H9 (cell line): Measurements from ENCODE around the gene TJP2. TPM values are rescaled to one million over a fixed set of nuclear protein-coding genes. Genes with fewer than 3 reads are reported as not detected.

ENCODE experiments used
- DNase-seq: peaks from one replicate; pipeline ENCODE4 v3.0.0-alpha.2; 2017
- H2AFZ ChIP-seq: one replicate; pipeline ENCODE4 v1.6.1; 2013; ENCODE audit warnings: mild to moderate bottlenecking, low read length, control low read depth, moderate library complexity
- H2AK5ac ChIP-seq: 2 replicates; pipeline ENCODE4 v1.6.1; 2013; ENCODE audit warnings: low read length, control low read depth, mixed read lengths; ENCODE audit not compliant: insufficient read length
- H2BK120ac ChIP-seq: one replicate; pipeline ENCODE4 v1.6.1; 2013; ENCODE audit warnings: low read depth, mild to moderate bottlenecking, low read length, control low read depth, inconsistent platforms; ENCODE audit not compliant: poor library complexity, severe bottlenecking
- H2BK12ac ChIP-seq: 2 replicates; pipeline ENCODE4 v1.6.1; 2013; ENCODE audit warnings: low read length, control low read depth, mixed read lengths, low read depth; ENCODE audit not compliant: insufficient read length
- H2BK15ac ChIP-seq: 2 replicates; pipeline ENCODE4 v1.6.1; 2013; ENCODE audit warnings: low read depth, low read length, control low read depth
- H2BK20ac ChIP-seq: one replicate; pipeline ENCODE4 v1.6.1; 2013; ENCODE audit warnings: low read depth, mild to moderate bottlenecking, low read length, control low read depth, inconsistent platforms; ENCODE audit not compliant: poor library complexity, severe bottlenecking
- H2BK5ac ChIP-seq: 2 replicates; pipeline ENCODE4 v1.6.1; 2013; ENCODE audit warnings: low read length, control low read depth, mixed read lengths; ENCODE audit not compliant: insufficient read length
- H3K14ac ChIP-seq: 2 replicates; pipeline ENCODE4 v1.6.1; 2013; ENCODE audit warnings: low read length, control low read depth; ENCODE audit not compliant: insufficient read depth
- H3K18ac ChIP-seq: 2 replicates; pipeline ENCODE4 v1.6.1; 2013; ENCODE audit warnings: low read depth, mild to moderate bottlenecking, mixed read lengths, low read length, control low read depth; ENCODE audit not compliant: insufficient read length
- H3K23ac ChIP-seq: 2 replicates; pipeline ENCODE4 v1.6.1; 2013; ENCODE audit warnings: low read length, control low read depth, mixed read lengths, low read depth; ENCODE audit not compliant: insufficient read length
- H3K23me2 ChIP-seq: 2 replicates; pipeline ENCODE4 v1.6.1; 2013; ENCODE audit warnings: low read depth, mild to moderate bottlenecking, mixed read lengths, low read length, control low read depth; ENCODE audit not compliant: insufficient read length, poor library complexity, severe bottlenecking
- H3K27ac ChIP-seq: 2 replicates; pipeline ENCODE4 v1.5.1; 2013; ENCODE audit warnings: low read length, control low read depth, mixed read lengths, low read depth; ENCODE audit not compliant: insufficient read length
- H3K27me3 ChIP-seq: 2 replicates; pipeline ENCODE4 v1.6.1; 2013; ENCODE audit warnings: low read length, control low read depth, inconsistent platforms; ENCODE audit not compliant: insufficient read depth
- H3K4ac ChIP-seq: 2 replicates; pipeline ENCODE4 v1.6.1; 2013; ENCODE audit warnings: low read depth, mild to moderate bottlenecking, control low read depth, inconsistent platforms, low read length, moderate library complexity
- H3K4me1 ChIP-seq: 2 replicates; pipeline ENCODE4 v1.6.1; 2013; ENCODE audit warnings: low read length, control low read depth, inconsistent platforms; ENCODE audit not compliant: insufficient read depth
- H3K4me2 ChIP-seq: 2 replicates; pipeline ENCODE4 v1.6.1; 2013; ENCODE audit warnings: low read length, control low read depth, mixed read lengths; ENCODE audit not compliant: insufficient read length, insufficient read depth
- H3K56ac ChIP-seq: 2 replicates; pipeline ENCODE4 v1.6.1; 2013; ENCODE audit warnings: low read depth, mild to moderate bottlenecking, mixed read lengths, low read length, control low read depth; ENCODE audit not compliant: insufficient read length
- H3K79me1 ChIP-seq: 2 replicates; pipeline ENCODE4 v1.6.1; 2013; ENCODE audit warnings: low read depth, mild to moderate bottlenecking, moderate library complexity, low read length, control low read depth, inconsistent platforms; ENCODE audit not compliant: insufficient read depth, poor library complexity, severe bottlenecking
- H3K79me2 ChIP-seq: 2 replicates; pipeline ENCODE4 v1.6.1; 2013; ENCODE audit warnings: low read length, control low read depth, inconsistent platforms; ENCODE audit not compliant: insufficient read depth
- H3K9ac ChIP-seq: 2 replicates; pipeline ENCODE4 v1.6.1; 2013; ENCODE audit warnings: low read length, control low read depth, mixed read lengths; ENCODE audit not compliant: insufficient read length; ENCODE audit errors: extremely low read depth
- H3K9me3 ChIP-seq: one replicate; pipeline ENCODE4 v1.6.1; 2013; ENCODE audit warnings: low read depth, low read length, inconsistent platforms; ENCODE audit not compliant: control insufficient read depth
- H3T11ph ChIP-seq: one replicate; pipeline ENCODE4 v1.6.1; 2013; ENCODE audit warnings: mild to moderate bottlenecking, low read length, control low read depth, inconsistent platforms
- H4K20me1 ChIP-seq: one replicate; pipeline ENCODE4 v1.6.1; 2013; ENCODE audit not compliant: control insufficient read depth, insufficient read length, insufficient read depth
- H4K5ac ChIP-seq: 2 replicates; pipeline ENCODE4 v1.6.1; 2013; ENCODE audit warnings: low read depth, mild to moderate bottlenecking, mixed read lengths, low read length, control low read depth; ENCODE audit not compliant: insufficient read length
- H4K8ac ChIP-seq: replicated peaks from 2 replicates; pipeline ENCODE4 v1.6.1; 2013; ENCODE audit warnings: low read length, control low read depth, mixed read lengths, low read depth; ENCODE audit not compliant: insufficient read length
- H4K91ac ChIP-seq: 2 replicates; pipeline ENCODE4 v1.6.1; 2013; ENCODE audit warnings: low read depth, mild to moderate bottlenecking, moderate library complexity, mixed read lengths, low read length, control low read depth; ENCODE audit not compliant: insufficient read length
- H3K27ac Mint-ChIP-seq, 3 experiments: 2 replicates in 2 of 3; 3 replicates in 1 of 3; pipeline ENCODE4 v1.8.0; 2020 to 2021; ENCODE audit warnings: mixed read lengths in 3 of 3, mild to moderate bottlenecking in 1 of 3, moderate library complexity in 1 of 3
- H3K27me3 Mint-ChIP-seq: 2 replicates; pipeline ENCODE4 v1.8.0; 2021; ENCODE audit warnings: low read depth, mild to moderate bottlenecking, moderate library complexity, mixed read lengths
- H3K36me3 Mint-ChIP-seq, 3 experiments: 2 replicates in 2 of 3; 3 replicates in 1 of 3; pipeline ENCODE4 v1.8.0; 2020 to 2021; ENCODE audit warnings: low read depth in 3 of 3, mixed read lengths in 3 of 3; ENCODE audit not compliant: insufficient read depth in 1 of 3
- H3K4me1 Mint-ChIP-seq, 2 experiments: 2 replicates each; pipeline ENCODE4 v1.8.0; 2020; ENCODE audit warnings: mixed read lengths in 2 of 2
- H3K4me3 Mint-ChIP-seq, 2 experiments: 2 replicates in 1 of 2; 3 replicates in 1 of 2; pipeline ENCODE4 v1.8.0; 2020 to 2021; ENCODE audit warnings: mild to moderate bottlenecking in 2 of 2, mixed read lengths in 2 of 2, moderate library complexity in 1 of 2
- H3K9me3 Mint-ChIP-seq, 2 experiments: 2 replicates in 1 of 2; 3 replicates in 1 of 2; pipeline ENCODE4 v1.8.0; 2020; ENCODE audit warnings: mild to moderate bottlenecking in 2 of 2, mixed read lengths in 2 of 2, moderate library complexity in 1 of 2
- WGBS: extraction: QIAGEN DNeasy Blood & Tissue Kit; methylation state at CpG from one replicate; pipeline ENCODE4 v1.1.7; 2013; ENCODE audit warnings: missing lambda C conversion rate, low lambda C conversion rate, mixed read lengths; ENCODE audit not compliant: insufficient read length; ENCODE audit errors: extremely low coverage; 5-methylcytosine and 5-hydroxymethylcytosine counted together
- total RNA-seq: library from RNA; stranded (reverse); gene quantifications from 2 replicates; pipeline ENCODE4 v1.2.1, GENCODE V29; 2021
- TF ChIP-seq, protein P1 (sequence below): fragments of 200-600 bp; sonication (generic); conservative IDR thresholded peaks from 3 replicates; pipeline ENCODE4 v1.8.0; 2021; ENCODE audit warnings: antibody characterized with exemption, mild to moderate bottlenecking

TJP2 gene
- total RNA-seq, 1 experiment from 2014 or later = 130 TPM

DNA sequence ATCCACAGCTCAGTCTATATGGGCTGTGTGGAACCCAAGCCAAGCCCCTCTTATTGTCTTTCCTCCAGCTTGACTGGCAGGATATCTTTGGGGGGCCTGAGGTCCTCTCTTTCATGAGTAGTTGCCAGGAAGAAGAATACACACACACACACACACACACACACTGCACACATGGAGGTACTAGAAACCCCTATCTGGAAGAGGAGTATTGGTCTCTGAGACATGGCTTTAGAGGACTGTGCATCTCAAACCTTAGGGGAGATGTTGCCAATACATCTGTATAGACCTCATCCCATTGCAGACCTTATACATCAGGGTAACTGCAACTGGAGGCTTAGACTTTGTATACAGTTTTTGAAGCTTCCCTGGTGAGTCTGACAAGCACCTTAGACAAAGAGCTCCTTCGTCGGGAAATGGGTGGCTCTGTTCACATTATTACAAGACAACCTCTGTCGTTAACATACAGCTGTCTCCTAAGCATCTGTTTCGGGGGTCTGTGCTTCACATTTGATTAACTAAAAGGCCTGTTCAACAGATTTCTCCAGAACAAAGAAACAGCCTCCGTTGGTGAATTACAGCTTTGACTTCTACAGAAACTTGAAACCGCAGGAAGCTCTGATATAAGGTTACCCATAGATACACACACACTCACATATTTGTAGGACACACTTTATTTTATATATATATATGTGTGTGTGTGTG, 145.4 kb downstream of the TJP2 start:
- H3K27ac ChIP-seq = no peak overlapping the region

More for the DNA sequence above, 145.4 kb downstream of the TJP2 start:
- Histone ChIP-seq H3K27me3 (no peaks in the 10 kb centered on the region), H3T11ph (no peak overlapping the region), H2BK5ac (no peak overlapping the region), H3K4me2 (no peak overlapping the region), H3K4ac (no peak overlapping the region), H2BK120ac (no peak overlapping the region), H4K91ac (no peak overlapping the region), H3K23ac (no peak overlapping the region), H3K18ac (no peak overlapping the region), H4K5ac (no peak overlapping the region), H3K14ac (no peak overlapping the region), H3K79me2 (no peaks in the 10 kb centered on the region), H2AFZ (no peak overlapping the region), H3K4me1 (peaks cover 9% of the 10 kb centered on the region; the same call in 1 of the 2 replicates), H2BK15ac (no peak overlapping the region), H3K9ac (no peak overlapping the region), H3K23me2 (no peaks in the 10 kb centered on the region), H3K9me3 (no peaks in the 10 kb centered on the region), H2AK5ac (no peak overlapping the region), H4K20me1 (no peaks in the 10 kb centered on the region), H3K79me1 (no peaks in the 10 kb centered on the region), H3K56ac (no peak overlapping the region), H2BK20ac (no peak overlapping the region), H2BK12ac (no peak overlapping the region), H4K8ac (no peak overlapping the region)
- TF ChIP-seq, protein P1, sequence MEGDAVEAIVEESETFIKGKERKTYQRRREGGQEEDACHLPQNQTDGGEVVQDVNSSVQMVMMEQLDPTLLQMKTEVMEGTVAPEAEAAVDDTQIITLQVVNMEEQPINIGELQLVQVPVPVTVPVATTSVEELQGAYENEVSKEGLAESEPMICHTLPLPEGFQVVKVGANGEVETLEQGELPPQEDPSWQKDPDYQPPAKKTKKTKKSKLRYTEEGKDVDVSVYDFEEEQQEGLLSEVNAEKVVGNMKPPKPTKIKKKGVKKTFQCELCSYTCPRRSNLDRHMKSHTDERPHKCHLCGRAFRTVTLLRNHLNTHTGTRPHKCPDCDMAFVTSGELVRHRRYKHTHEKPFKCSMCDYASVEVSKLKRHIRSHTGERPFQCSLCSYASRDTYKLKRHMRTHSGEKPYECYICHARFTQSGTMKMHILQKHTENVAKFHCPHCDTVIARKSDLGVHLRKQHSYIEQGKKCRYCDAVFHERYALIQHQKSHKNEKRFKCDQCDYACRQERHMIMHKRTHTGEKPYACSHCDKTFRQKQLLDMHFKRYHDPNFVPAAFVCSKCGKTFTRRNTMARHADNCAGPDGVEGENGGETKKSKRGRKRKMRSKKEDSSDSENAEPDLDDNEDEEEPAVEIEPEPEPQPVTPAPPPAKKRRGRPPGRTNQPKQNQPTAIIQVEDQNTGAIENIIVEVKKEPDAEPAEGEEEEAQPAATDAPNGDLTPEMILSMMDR = no peak
- no CpG with 5 or more reads among the region's 6 CpGs for WGBS
- H3K36me3 Mint-ChIP-seq = peaks cover 2 to 4% (median 3%) of the 10 kb centered on the region in 3 experiments; a peak in 6 of 7 replicates
- H3K9me3 Mint-ChIP-seq = peaks cover 4 to 18% of the 10 kb centered on the region in 2 experiments; a peak in 4 of 5 replicates
- no peak for DNase-seq
- no peak overlapping the region; a peak in 1 of 7 replicates for H3K27ac Mint-ChIP-seq
- H3K4me3 Mint-ChIP-seq = no peak overlapping the region
- H3K4me1 Mint-ChIP-seq = peaks cover 26 to 36% of the 10 kb centered on the region in 2 experiments
- peaks cover 16% of the 10 kb centered on the region for H3K27me3 Mint-ChIP-seq
